Trophoblast cell (in vitro differentiated cells and primary cell): ENCODE results near the gene ME1.
A peak's percentile ranks its signal among the peaks of the same experiment; 100 is the strongest.
"Not testable (repeated sequence)": the region's sequence is repeated elsewhere in the genome, so short reads cannot be mapped to it uniquely, and the experiment has no call there.

Experiments
- DNase-seq, 2 donors: peaks; one replicate each; pipeline ENCODE4 v3.0.0-alpha.2; 2016
- H2AFZ ChIP-seq: 2 replicates; pipeline ENCODE4 v1.6.1; 2013; ENCODE audit warnings: low read length, moderate library complexity, mild to moderate bottlenecking; ENCODE audit not compliant: insufficient read depth, poor library complexity
- H2AK5ac ChIP-seq: 2 replicates; pipeline ENCODE4 v1.6.1; 2013; ENCODE audit warnings: mild to moderate bottlenecking, low read length
- H2BK120ac ChIP-seq: 2 replicates; pipeline ENCODE4 v1.6.1; 2013; ENCODE audit warnings: low read length, mild to moderate bottlenecking, moderate library complexity; ENCODE audit not compliant: insufficient read depth, poor library complexity
- H2BK12ac ChIP-seq: 2 replicates; pipeline ENCODE4 v1.6.1; 2013; ENCODE audit warnings: mild to moderate bottlenecking, low read length, moderate library complexity
- H2BK5ac ChIP-seq: 2 replicates; pipeline ENCODE4 v1.6.1; 2013; ENCODE audit warnings: low read length, low read depth, moderate library complexity, mild to moderate bottlenecking; ENCODE audit not compliant: poor library complexity
- H3K14ac ChIP-seq: 2 replicates; pipeline ENCODE4 v1.6.1; 2013; ENCODE audit warnings: mild to moderate bottlenecking, low read length
- H3K18ac ChIP-seq: 2 replicates; pipeline ENCODE4 v1.6.1; 2013; ENCODE audit warnings: mild to moderate bottlenecking, low read length
- H3K23ac ChIP-seq: 2 replicates; pipeline ENCODE4 v1.6.1; 2013; ENCODE audit warnings: low read length
- H3K27ac ChIP-seq: 2 replicates; pipeline ENCODE4 v1.5.1; 2013; ENCODE audit warnings: low read depth, mild to moderate bottlenecking, inconsistent platforms, low read length, moderate library complexity
- H3K27me3 ChIP-seq: 2 replicates; pipeline ENCODE4 v1.6.1; 2013; ENCODE audit warnings: inconsistent platforms, mild to moderate bottlenecking, low read length, moderate library complexity; ENCODE audit not compliant: insufficient read depth
- H3K36me3 ChIP-seq, 2 experiments: 1 replicate in 1 of 2; 2 replicates in 1 of 2; pipeline ENCODE4 v1.6.1; 2013; ENCODE audit warnings: low read length in 2 of 2, mild to moderate bottlenecking in 2 of 2, moderate library complexity in 1 of 2; ENCODE audit not compliant: insufficient read depth in 2 of 2, control insufficient read depth in 1 of 2
- H3K4ac ChIP-seq: 2 replicates; pipeline ENCODE4 v1.6.1; 2013; ENCODE audit warnings: low read depth, mild to moderate bottlenecking, low read length, moderate library complexity
- H3K4me1 ChIP-seq, 2 experiments: 1 replicate in 1 of 2; 2 replicates in 1 of 2; pipeline ENCODE4 v1.6.1; 2013; ENCODE audit warnings: low read length in 2 of 2, mild to moderate bottlenecking in 2 of 2, moderate library complexity in 1 of 2; ENCODE audit not compliant: insufficient read depth in 2 of 2, control insufficient read depth in 1 of 2
- H3K4me2 ChIP-seq: 2 replicates; pipeline ENCODE4 v1.6.1; 2013; ENCODE audit warnings: inconsistent platforms, mild to moderate bottlenecking, low read length, moderate library complexity
- H3K4me3 ChIP-seq: 2 replicates; pipeline ENCODE4 v1.5.1; 2013; ENCODE audit warnings: mild to moderate bottlenecking, low read depth, low read length, inconsistent platforms
- H3K79me1 ChIP-seq: one replicate; pipeline ENCODE4 v1.6.1; 2013; ENCODE audit warnings: low read length
- H3K79me2 ChIP-seq: 2 replicates; pipeline ENCODE4 v1.6.1; 2013; ENCODE audit warnings: low read length, mild to moderate bottlenecking; ENCODE audit not compliant: control insufficient read depth, insufficient read depth, poor library complexity
- H3K9ac ChIP-seq: 2 replicates; pipeline ENCODE4 v1.6.1; 2013; ENCODE audit warnings: mild to moderate bottlenecking, low read length
- H3K9me3 ChIP-seq: 2 replicates; pipeline ENCODE4 v1.6.1; 2013; ENCODE audit warnings: low read depth, mild to moderate bottlenecking, control low read depth, inconsistent platforms, low read length; ENCODE audit not compliant: insufficient read depth
- H4K12ac ChIP-seq: 2 replicates; pipeline ENCODE4 v1.6.1; 2013; ENCODE audit warnings: low read depth, mild to moderate bottlenecking, low read length, moderate library complexity
- H4K8ac ChIP-seq: 2 replicates; pipeline ENCODE4 v1.6.1; 2013; ENCODE audit warnings: low read depth, mild to moderate bottlenecking, low read length, moderate library complexity
- H4K91ac ChIP-seq: one replicate; pipeline ENCODE4 v1.6.1; 2013; ENCODE audit warnings: low read depth, mild to moderate bottlenecking, low read length, moderate library complexity
- WGBS: extraction: QIAGEN DNeasy Blood & Tissue Kit; methylation state at CpG from one replicate; pipeline ENCODE4 v1.1.7; 2013; ENCODE audit warnings: missing lambda C conversion rate; ENCODE audit not compliant: insufficient read length, insufficient coverage; ENCODE audit errors: extremely low coverage; 5-methylcytosine and 5-hydroxymethylcytosine counted together

Gene ME1

DNA sequence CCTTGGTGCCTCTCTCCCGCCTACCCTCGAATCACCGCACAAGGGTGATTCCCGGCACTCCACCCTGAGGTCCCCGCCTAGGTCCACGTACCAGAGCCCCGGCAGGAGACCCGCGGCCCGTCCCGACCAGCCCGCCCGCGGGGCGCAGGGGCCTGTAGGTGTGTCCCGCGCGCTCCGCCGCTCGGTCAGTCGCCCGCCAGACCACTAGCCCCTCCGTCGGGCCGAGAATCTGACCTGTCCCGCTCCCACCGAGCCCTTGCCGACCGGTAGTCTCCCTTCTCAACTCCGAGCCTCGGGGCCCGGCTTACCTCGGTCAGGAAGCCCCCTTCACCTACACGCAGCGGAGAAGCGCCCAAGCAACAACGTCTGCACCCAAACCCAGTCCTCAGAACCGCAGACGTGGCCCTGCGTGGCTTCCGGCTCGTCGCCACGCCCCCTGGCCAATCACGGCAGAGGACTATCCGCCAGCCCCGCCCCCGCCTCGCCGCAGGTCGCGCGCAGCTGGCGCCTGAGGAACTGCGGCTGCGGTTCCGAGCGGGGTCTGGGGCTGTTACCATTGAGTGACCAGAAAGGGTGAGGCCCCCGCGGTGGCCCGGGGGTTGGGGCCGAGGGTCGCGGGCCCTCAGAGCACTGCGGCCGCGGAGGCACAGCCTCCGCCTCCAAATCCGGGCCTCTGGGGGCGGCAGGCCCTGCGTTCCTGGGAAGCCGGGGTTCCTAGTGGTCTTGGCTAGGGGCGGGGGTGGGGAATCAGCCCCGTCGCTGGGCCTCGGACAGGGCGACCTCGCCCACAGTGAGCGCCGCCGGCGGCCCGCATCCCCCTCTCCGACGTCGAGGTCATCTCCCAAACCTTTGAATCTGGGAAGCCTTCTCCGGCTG, 237.7 kb downstream of the ME1 start, which contains the start of the genes PGM3 and RWDD2A:
PGM3 (minus strand) TSS at position 395 of the 876 bp plus-strand sequence. CDS start 2,253 bp downstream, outside the sequence.
RWDD2A (plus strand) TSS at position 487 of the 876 bp plus-strand sequence. CDS start 1,095 bp downstream, outside the sequence.
- Histone ChIP-seq H2AFZ (peak within 1 kb of the TSS; percentile 96), H2BK120ac (peak within 1 kb of the TSS; percentile 86), H3K4ac (peak within 1 kb of the TSS; percentile 94), H4K91ac (peak within 1 kb of the TSS; percentile 86), H3K36me3 (peaks cover 0 to 16% of the 10 kb centered on the region in 2 experiments), H4K12ac (peak within 1 kb of the TSS; percentile 31), H3K4me3 (peak within 1 kb of the TSS; percentile 82), H3K27ac (peak within 1 kb of the TSS; percentile 56), H2BK12ac (no peak within 1 kb of the TSS), H3K79me2 (peaks cover 10% of the 10 kb centered on the region), H3K14ac (peak within 1 kb of the TSS; percentile 98), H3K9ac (peak within 1 kb of the TSS; percentile 93), H3K23ac (no peak within 1 kb of the TSS), H2AK5ac (no peak within 1 kb of the TSS), H3K4me1 (peaks cover 5 to 6% of the 10 kb centered on the region in 2 experiments), H3K4me2 (peak within 1 kb of the TSS; percentile 88), H3K27me3 (no peaks in the 10 kb centered on the region), H2BK5ac (peak within 1 kb of the TSS; percentile 85), H3K18ac (peak within 1 kb of the TSS; percentile 90), H3K9me3 (no peaks in the 10 kb centered on the region), H3K79me1 (peaks cover 9% of the 10 kb centered on the region), H4K8ac (peak within 1 kb of the TSS; percentile 98)
- DNase-seq, result peak; percentile 89 to 93
- no CpG with 5 or more reads among the region's 88 CpGs for WGBS

DNA sequence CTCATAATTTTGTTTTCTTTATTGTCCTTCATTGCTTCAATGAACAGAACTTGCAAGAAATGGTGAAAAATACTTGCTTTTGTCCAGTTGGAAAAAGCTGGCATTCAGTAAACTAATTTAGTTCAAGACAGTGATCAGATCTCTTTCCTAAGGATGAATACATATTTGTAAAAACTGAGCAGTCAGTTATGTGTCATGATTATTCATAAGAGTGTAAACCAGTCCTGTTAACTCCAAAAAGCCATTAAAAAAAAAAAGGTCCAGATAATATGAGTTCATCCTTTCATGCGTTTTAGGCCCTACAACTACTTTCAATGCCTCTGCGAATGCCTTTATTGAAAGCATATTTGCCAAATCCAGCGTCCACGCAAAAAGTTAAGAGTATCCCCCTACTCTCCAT, 238.4 kb downstream of the ME1 start:
- H3K4me3 ChIP-seq, result peak overlapping the region; percentile 82
- H3K9ac ChIP-seq, result peak overlapping the region; percentile 93
- H3K9me3 ChIP-seq, result no peaks in the 10 kb centered on the region
- no peak overlapping the region for H2BK5ac ChIP-seq
- H3K4ac ChIP-seq, result peak overlapping the region; percentile 94
- H3K23ac ChIP-seq, result no peak overlapping the region
- peak overlapping the region; percentile 31 for H4K12ac ChIP-seq
- H2AFZ ChIP-seq, result no peak overlapping the region
- no peak overlapping the region for H3K18ac ChIP-seq
- H3K14ac ChIP-seq, result no peak overlapping the region
- no CpG with 5 or more reads among the region's 4 CpGs for WGBS
- peak overlapping the region; percentile 86 for H4K91ac ChIP-seq
- peaks cover 2 to 17% of the 10 kb centered on the region in 2 experiments for H3K36me3 ChIP-seq
- H3K27me3 ChIP-seq, result no peaks in the 10 kb centered on the region
- H2BK120ac ChIP-seq, result peak overlapping the region; percentile 86
- peaks cover 5 to 6% of the 10 kb centered on the region in 2 experiments for H3K4me1 ChIP-seq
- no peak overlapping the region for H3K27ac ChIP-seq
- peaks cover 9% of the 10 kb centered on the region for H3K79me1 ChIP-seq
- peaks cover 10% of the 10 kb centered on the region for H3K79me2 ChIP-seq
- peak overlapping the region; percentile 98 for H4K8ac ChIP-seq
- peak in 1 of 2 donors; percentile 38 for DNase-seq
- H2AK5ac ChIP-seq, result no peak overlapping the region
- H3K4me2 ChIP-seq, result peak overlapping the region; percentile 70
- no peak overlapping the region for H2BK12ac ChIP-seq

DNA sequence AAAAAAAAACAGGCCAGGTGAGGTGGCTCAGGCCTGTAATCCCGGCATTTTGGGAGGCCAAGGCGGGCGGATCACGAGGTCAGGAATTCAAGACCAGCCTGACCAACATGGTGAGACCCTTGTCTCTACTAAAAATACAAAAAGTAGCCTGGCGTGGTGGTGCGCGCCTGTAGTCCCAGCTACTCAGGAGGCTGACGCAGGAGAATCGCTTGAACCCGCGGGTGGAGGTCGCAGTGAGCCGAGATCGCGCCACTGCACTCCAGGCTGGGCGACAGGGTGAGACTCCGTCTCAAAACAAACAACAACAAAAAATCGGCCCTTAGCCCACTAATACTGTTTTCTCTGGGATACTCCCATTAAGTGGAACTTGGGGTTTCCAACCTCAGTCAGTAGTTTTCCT, 238.9 kb downstream of the ME1 start:
- not testable (repeated sequence) for H2BK12ac ChIP-seq, H4K8ac ChIP-seq, H4K12ac ChIP-seq, H3K4me3 ChIP-seq, H3K14ac ChIP-seq, H3K23ac ChIP-seq, H3K18ac ChIP-seq, H3K79me1 ChIP-seq, H3K27ac ChIP-seq, H3K9me3 ChIP-seq, H2AK5ac ChIP-seq, H2BK5ac ChIP-seq, H2AFZ ChIP-seq, H3K27me3 ChIP-seq, H4K91ac ChIP-seq, H3K9ac ChIP-seq, H2BK120ac ChIP-seq, H3K4me1 ChIP-seq
- no CpG with 5 or more reads among the region's 18 CpGs for WGBS
- Histone ChIP-seq H3K36me3 (peaks cover 4 to 19% of the 10 kb centered on the region in 2 experiments), H3K4ac (peak overlapping the region; percentile 88), H3K79me2 (peaks cover 10% of the 10 kb centered on the region), H3K4me2 (peak overlapping the region; percentile 70)
- peak in 1 of 2 donors; percentile 8 for DNase-seq

DNA sequence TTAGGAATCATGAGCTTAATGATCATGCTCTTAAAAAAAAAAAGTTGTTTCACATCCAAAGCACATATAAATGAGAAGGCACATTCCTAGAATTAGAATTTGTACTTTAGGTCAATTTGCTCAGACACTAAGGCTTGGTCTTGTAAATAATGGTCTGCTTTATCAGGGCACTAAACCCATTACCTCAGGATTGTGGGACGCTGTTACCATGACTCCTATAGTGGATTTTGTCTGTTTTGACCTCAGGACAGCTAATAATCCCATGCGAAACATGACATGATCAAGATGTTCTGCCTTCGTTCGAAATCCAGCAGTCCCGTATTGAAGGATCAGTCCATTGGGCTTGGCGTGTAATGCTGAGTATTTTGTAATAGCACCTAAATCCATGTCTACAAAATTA, 240.2 kb downstream of the ME1 start:
- H2AK5ac ChIP-seq, result no peak overlapping the region
- H4K12ac ChIP-seq, result no peak overlapping the region
- H3K23ac ChIP-seq, result no peak overlapping the region
- H3K9ac ChIP-seq, result no peak overlapping the region
- H2BK5ac ChIP-seq, result no peak overlapping the region
- no peak overlapping the region for H3K14ac ChIP-seq
- H2AFZ ChIP-seq, result no peak overlapping the region
- peaks cover 8 to 22% of the 10 kb centered on the region in 2 experiments for H3K36me3 ChIP-seq
- H3K4me2 ChIP-seq, result no peak overlapping the region
- no peak overlapping the region for H4K8ac ChIP-seq
- no peak overlapping the region for H3K4me3 ChIP-seq
- no peaks in the 10 kb centered on the region for H3K27me3 ChIP-seq
- H3K9me3 ChIP-seq, result peaks cover 2% of the 10 kb centered on the region
- no peak overlapping the region for H3K18ac ChIP-seq
- H4K91ac ChIP-seq, result no peak overlapping the region
- peaks cover 9% of the 10 kb centered on the region for H3K79me1 ChIP-seq
- no peak overlapping the region for H2BK12ac ChIP-seq
- no peak for DNase-seq
- peak overlapping the region; percentile 15 for H3K4ac ChIP-seq
- peaks cover 10% of the 10 kb centered on the region for H3K79me2 ChIP-seq
- no peak overlapping the region for H2BK120ac ChIP-seq
- no CpG with 5 or more reads among the region's 6 CpGs for WGBS
- H3K4me1 ChIP-seq, result peaks cover 5 to 8% of the 10 kb centered on the region in 2 experiments
- no peak overlapping the region for H3K27ac ChIP-seq
